Esophagus squamous epithelium (tissue), 4 donors: ENCODE results near the gene MATN1.

Experiments
- CTCF ChIP-seq, 6 experiments: fragments of 450-650 bp in 4 of 6; fragments of 200-600 bp in 2 of 6; sonication (generic) in 2 of 6; IDR thresholded peaks; one replicate each; pipeline ENCODE4 v1.5.1; 2016 to 2019; ENCODE audit warnings: antibody characterized with exemption in 6 of 6, mild to moderate bottlenecking in 4 of 6, moderate library complexity in 4 of 6
- POLR2A ChIP-seq, 4 donors: fragments of 450-650 bp; IDR thresholded peaks; one replicate each; pipeline ENCODE4 v1.6.1; 2017; ENCODE audit warnings: antibody characterized with exemption in 4 of 4, mild to moderate bottlenecking in 4 of 4, moderate library complexity in 3 of 4

GRCh38 chr1:30687886-30688285 lies 35.5 kb downstream of the MATN1 start:
- no peak for TF ChIP-seq POLR2A (IDR thresholded peaks at IDR 0.05)
- no peak for TF ChIP-seq CTCF (IDR thresholded peaks at IDR 0.05)
